ENCODE data around the gene VPS35L. TPM values are rescaled to one million over a fixed set of nuclear protein-coding genes. Genes with fewer than 3 reads are reported as not detected.

Gene VPS35L
- total and polyA plus RNA-seq, 8 donors, result 15.2 to 205 (median 29.7) TPM

DNA sequence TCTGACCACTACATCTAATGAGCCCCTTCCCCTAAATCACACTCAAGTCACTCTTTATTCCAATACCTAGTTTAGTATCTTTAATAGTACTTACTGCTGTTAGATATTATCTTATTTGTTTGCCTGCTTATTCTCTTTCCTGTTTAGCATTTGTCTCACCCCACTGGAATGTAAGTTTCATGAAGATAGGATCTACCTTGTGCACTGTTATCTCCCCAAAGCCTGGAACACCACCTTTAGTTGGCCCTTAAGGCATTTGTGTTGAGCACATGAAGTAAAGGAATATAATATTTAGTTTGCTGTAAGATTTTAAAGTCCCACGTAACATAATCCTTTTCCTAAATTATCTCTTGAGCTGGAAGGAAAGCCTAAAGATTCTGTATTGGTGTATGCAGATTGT is 50.2 kb downstream of the VPS35L start:
- Histone ChIP-seq H3K4me3 (no peak overlapping the region), H3K27ac (no peak overlapping the region), H3K36me3 (peaks cover 13 to 94% (median 79%) of the 10 kb centered on the region in 4 donors), H3K9me3 (no peaks in the 10 kb centered on the region), H3K4me1 (no peaks in the 10 kb centered on the region), H3K27me3 (no peaks in the 10 kb centered on the region)
- intact Hi-C loops (cut with DNase I; ENCODE audit: low total_unique reads), result no loop called here
- no peak for DNase-seq
- TF ChIP-seq POLR2A (IDR thresholded peaks at IDR 0.05), result no peak
- TF ChIP-seq EP300 (IDR thresholded peaks at IDR 0.05), result no peak
- TF ChIP-seq CTCF (IDR thresholded peaks at IDR 0.05), result no peak
- TF ChIP-seq POLR2AphosphoS5 (IDR thresholded peaks at IDR 0.05), result no peak
- 96 to 100% (median 97%) methylated on average over 1 of the region's 1 CpG for WGBS, 5 donors

- no peak overlapping the region for H3K27ac ChIP-seq
- intact Hi-C loops (cut with DNase I; ENCODE audit: low total_unique reads), result no loop called here
- DNase-seq, result no peak
- no peaks in the 10 kb centered on the region for H3K27me3 ChIP-seq
- WGBS, 5 donors, result 87 to 96% (median 92%) methylated on average over 8 of the region's 8 CpGs
- no peaks in the 10 kb centered on the region for H3K9me3 ChIP-seq
- H3K36me3 ChIP-seq, result peaks cover 10 to 94% (median 87%) of the 10 kb centered on the region in 4 donors
- no peak overlapping the region for H3K4me3 ChIP-seq
- TF ChIP-seq POLR2A (IDR thresholded peaks at IDR 0.05), result no peak
- no peak for TF ChIP-seq CTCF (IDR thresholded peaks at IDR 0.05)
- no peak for TF ChIP-seq POLR2AphosphoS5 (IDR thresholded peaks at IDR 0.05)
- no peak for TF ChIP-seq EP300 (IDR thresholded peaks at IDR 0.05)
- H3K4me1 ChIP-seq, result no peaks in the 10 kb centered on the region
Observed at GRCh38 chr16:19607616-19608280, 52.2 kb downstream of the VPS35L start.

DNA sequence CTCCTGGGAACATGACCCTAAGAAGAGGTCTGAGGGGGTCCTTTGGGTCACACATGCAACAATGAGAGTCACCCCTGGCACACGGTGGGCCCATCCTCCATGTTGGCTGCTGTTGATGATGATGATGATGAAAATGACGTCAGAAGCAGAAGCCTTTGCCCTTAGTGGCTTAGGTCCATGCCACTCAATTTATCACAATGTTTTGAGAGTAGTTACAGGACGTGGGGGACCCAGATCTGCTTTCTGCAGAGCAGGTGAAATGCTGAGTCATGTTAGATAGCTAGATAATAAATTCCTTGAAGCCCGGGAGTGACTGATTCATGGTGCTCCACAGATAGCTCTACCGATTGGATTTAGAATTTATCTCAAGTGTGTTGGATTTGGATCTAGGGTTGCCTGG is 53.9 kb downstream of the VPS35L start:
- H3K4me3 ChIP-seq, result no peak overlapping the region
- WGBS, 5 donors, result 69 to 85% (median 73%) methylated on average over 5 of the region's 5 CpGs
- H3K27ac ChIP-seq, result no peak overlapping the region
- no peaks in the 10 kb centered on the region for H3K9me3 ChIP-seq
- DNase-seq, result no peak
- peaks cover 13 to 99% (median 95%) of the 10 kb centered on the region in 4 donors for H3K36me3 ChIP-seq
- TF ChIP-seq POLR2A (IDR thresholded peaks at IDR 0.05) (no peak), POLR2AphosphoS5 (IDR thresholded peaks at IDR 0.05) (no peak), EP300 (IDR thresholded peaks at IDR 0.05) (no peak), CTCF (IDR thresholded peaks at IDR 0.05) (no peak)
- H3K27me3 ChIP-seq, result no peaks in the 10 kb centered on the region
- H3K4me1 ChIP-seq, result no peaks in the 10 kb centered on the region
- intact Hi-C loops (cut with DNase I; ENCODE audit: low total_unique reads), result no loop called here

- H3K9me3 ChIP-seq, result no peaks in the 10 kb centered on the region
- 94 to 98% (median 97%) methylated on average over 13 of the region's 13 CpGs for WGBS, 5 donors
- no peak for DNase-seq
- no peak for TF ChIP-seq POLR2AphosphoS5 (IDR thresholded peaks at IDR 0.05)
- TF ChIP-seq EP300 (IDR thresholded peaks at IDR 0.05), result no peak
- no peak for TF ChIP-seq CTCF (IDR thresholded peaks at IDR 0.05)
- no peak for TF ChIP-seq POLR2A (IDR thresholded peaks at IDR 0.05)
- H3K4me1 ChIP-seq, result no peaks in the 10 kb centered on the region
- H3K36me3 ChIP-seq, result peaks cover 13 to 99% (median 94%) of the 10 kb centered on the region in 4 donors
- no peak overlapping the region for H3K4me3 ChIP-seq
- H3K27ac ChIP-seq, result no peak overlapping the region
- intact Hi-C loops (cut with DNase I; ENCODE audit: low total_unique reads), result no loop called here
- H3K27me3 ChIP-seq, result no peaks in the 10 kb centered on the region
Observed at GRCh38 chr16:19610200-19610599, 54.7 kb downstream of the VPS35L start.

Measured in stomach (tissue), 9 donors.